ENCODE measurements around the gene GOLPH3. TPM values are rescaled to one million over a fixed set of nuclear protein-coding genes. Genes with fewer than 3 reads are reported as not detected.
A peak's percentile ranks its signal among the peaks of the same experiment; 100 is the strongest.
"Not testable (repeated sequence)": the region's sequence is repeated elsewhere in the genome, so short reads cannot be mapped to it uniquely, and the experiment has no call there.

Gene GOLPH3
- total and polyA plus RNA-seq, 9 donors, result 40.3 to 71.9 (median 55.5) TPM

GRCh38 chr5:32078855-32079254 is 95.3 kb downstream of the GOLPH3 start:
- not testable (repeated sequence) for H3K4me3 ChIP-seq (ENCODE audit: low read length); H3K27ac ChIP-seq (ENCODE audit: low read length); H3K27me3 ChIP-seq (ENCODE audit: control insufficient read depth, insufficient read depth, low read length); DNase-seq; H3K4me1 ChIP-seq (ENCODE audit: control insufficient read depth, insufficient read depth, low read length); H3K9me3 ChIP-seq (replicated peaks; ENCODE audit: control insufficient read depth, low read depth, low read length); H3K36me3 ChIP-seq (ENCODE audit: control insufficient read depth, insufficient read depth, low read length)
- 83% methylated on average over 2 of the region's 6 CpGs for WGBS (ENCODE audit: insufficient coverage)

- Histone ChIP-seq H3K4me1 (ENCODE audit: control insufficient read depth, insufficient read depth, low read length) (no peaks in the 10 kb centered on the region), H3K27ac (ENCODE audit: low read length) (no peak overlapping the region), H3K27me3 (ENCODE audit: control insufficient read depth, insufficient read depth, low read length) (no peaks in the 10 kb centered on the region), H3K4me3 (ENCODE audit: low read length) (no peak overlapping the region), H3K36me3 (ENCODE audit: control insufficient read depth, insufficient read depth, low read length) (peaks cover 11% of the 10 kb centered on the region), H3K9me3 (replicated peaks; ENCODE audit: control insufficient read depth, low read depth, low read length) (no peaks in the 10 kb centered on the region)
- WGBS (ENCODE audit: insufficient coverage), result no CpG with 5 or more reads among the region's 4 CpGs
- DNase-seq, result peak; percentile 80
Measured at GRCh38 chr5:32076699-32077695, 97.1 kb downstream of the GOLPH3 start.

Other genes with a start within 250 kb of the GOLPH3 start
- 12.9 TPM for gene MTMR12, start 138.6 kb upstream of the GOLPH3 start, total RNA-seq
- 10 to 100 TPM; 13.2 to 19.2 (median 15.6) TPM for gene MTMR12, start 138.6 kb upstream of the GOLPH3 start, polyA plus RNA-seq (ENCODE audit: insufficient read depth in 1 of 8, insufficient read length in 8 of 8, low replicate concordance in 1 of 8)

Measured in muscle of leg (tissue), 11 donors.